ENCODE measurements around the gene CHRM5. TPM values are rescaled to one million over a fixed set of nuclear protein-coding genes. Genes with fewer than 3 reads are reported as not detected.

CHRM5 gene
- not detected for total RNA-seq

DNA sequence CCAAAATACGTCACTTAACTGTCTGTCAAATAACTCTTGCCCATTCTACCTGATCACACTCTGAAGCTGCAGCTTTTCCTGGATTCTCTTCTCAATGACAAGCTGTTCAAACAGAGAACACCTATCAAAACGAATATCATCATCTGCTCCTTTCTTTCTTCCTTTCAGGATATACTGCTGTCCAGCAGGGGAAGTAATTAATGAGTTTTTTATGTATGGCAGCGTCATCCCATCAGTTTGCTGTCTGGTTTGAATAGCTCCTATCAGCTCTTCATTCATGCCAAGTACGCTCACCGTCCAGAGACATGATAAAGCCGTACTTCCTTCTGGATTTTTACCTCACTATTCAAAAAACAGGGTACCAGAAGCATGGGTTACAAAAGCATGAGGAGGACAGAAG, at the start of gene CHRM5:
TSS of gene CHRM5 (plus strand) at position 274 of the 400 bp plus-strand sequence. CDS start 94,221 bp downstream, outside the sequence.
- Histone ChIP-seq H3K4me3 (no peak within 1 kb of the TSS), H3K4me1 (no peaks in the 10 kb centered on the region), H3K27ac (no peak within 1 kb of the TSS), H3K27me3 (no peaks in the 10 kb centered on the region), H3K36me3 (no peaks in the 10 kb centered on the region), H3K9me3 (no peaks in the 10 kb centered on the region)
- TF ChIP-seq POLR2A (IDR thresholded peaks at IDR 0.05) = no peak
- TF ChIP-seq CTCF (IDR thresholded peaks at IDR 0.05) = no peak
- intact Hi-C loops (cut with DNase I; ENCODE audit: low total_unique reads) = no loop called here
- no peak for DNase-seq

DNA sequence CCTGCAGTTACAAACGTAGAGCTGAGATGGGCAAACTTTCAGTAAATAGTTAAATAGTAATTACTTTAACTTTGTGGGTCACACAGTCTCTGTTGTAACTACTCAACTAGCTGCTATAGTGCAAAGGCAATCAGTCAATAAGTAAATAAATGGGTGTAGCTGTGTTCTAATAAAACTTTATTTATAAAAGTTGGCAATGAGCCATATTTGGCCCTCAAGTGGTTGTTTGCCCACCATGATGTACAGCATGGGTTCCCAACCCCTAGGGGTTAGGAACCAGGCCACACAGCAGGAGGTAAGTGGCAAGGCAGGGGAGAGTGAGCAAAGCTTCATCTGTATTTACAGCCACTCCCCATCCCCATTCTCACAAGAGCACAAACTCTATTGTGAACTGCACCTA, 44.9 kb upstream of the CHRM5 start:
- H3K27ac ChIP-seq = no peak overlapping the region
- DNase-seq = no peak
- no peaks in the 10 kb centered on the region for H3K4me1 ChIP-seq
- no peak overlapping the region for H3K4me3 ChIP-seq
- no peak for TF ChIP-seq CTCF (IDR thresholded peaks at IDR 0.05)
- TF ChIP-seq POLR2A (IDR thresholded peaks at IDR 0.05) = no peak
- intact Hi-C loops (cut with DNase I; ENCODE audit: low total_unique reads) = no loop called here
- H3K36me3 ChIP-seq = no peaks in the 10 kb centered on the region
- no peaks in the 10 kb centered on the region for H3K27me3 ChIP-seq
- no peaks in the 10 kb centered on the region for H3K9me3 ChIP-seq

GRCh38 chr15:33926260-33926659, 42.0 kb upstream of the CHRM5 start:
- H3K27me3 ChIP-seq = no peaks in the 10 kb centered on the region
- no peaks in the 10 kb centered on the region for H3K4me1 ChIP-seq
- H3K27ac ChIP-seq = no peak overlapping the region
- intact Hi-C loops (cut with DNase I; ENCODE audit: low total_unique reads) = no loop called here
- no peaks in the 10 kb centered on the region for H3K9me3 ChIP-seq
- TF ChIP-seq POLR2A (IDR thresholded peaks at IDR 0.05) (no peak), CTCF (IDR thresholded peaks at IDR 0.05) (no peak)
- DNase-seq = no peak
- no peaks in the 10 kb centered on the region for H3K36me3 ChIP-seq
- no peak overlapping the region for H3K4me3 ChIP-seq

DNA sequence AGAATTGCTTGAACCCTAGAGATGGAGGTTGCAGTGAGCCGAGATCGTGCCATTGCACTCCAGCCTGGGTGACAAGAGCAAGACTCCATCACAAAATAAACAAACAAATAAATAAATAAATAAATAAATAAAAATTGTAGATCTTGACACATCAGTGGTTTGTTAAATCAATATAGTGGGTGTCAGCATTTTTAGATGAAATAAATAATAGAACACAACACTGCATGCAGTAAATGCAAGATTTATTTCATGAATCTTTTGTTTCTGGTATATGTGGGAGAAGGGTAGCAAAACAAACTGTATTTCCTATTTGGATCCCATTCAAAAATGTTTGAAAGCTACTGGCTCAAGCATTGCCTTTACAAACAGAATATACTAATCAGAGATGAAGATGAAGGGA, 35.6 kb upstream of the CHRM5 start:
- Histone ChIP-seq H3K9me3 (no peaks in the 10 kb centered on the region), H3K4me3 (no peak overlapping the region), H3K4me1 (no peaks in the 10 kb centered on the region), H3K36me3 (no peaks in the 10 kb centered on the region), H3K27me3 (no peaks in the 10 kb centered on the region), H3K27ac (no peak overlapping the region)
- TF ChIP-seq CTCF (IDR thresholded peaks at IDR 0.05) (no peak), POLR2A (IDR thresholded peaks at IDR 0.05) (no peak)
- no peak for DNase-seq
- intact Hi-C loops (cut with DNase I; ENCODE audit: low total_unique reads) = no loop called here

DNA sequence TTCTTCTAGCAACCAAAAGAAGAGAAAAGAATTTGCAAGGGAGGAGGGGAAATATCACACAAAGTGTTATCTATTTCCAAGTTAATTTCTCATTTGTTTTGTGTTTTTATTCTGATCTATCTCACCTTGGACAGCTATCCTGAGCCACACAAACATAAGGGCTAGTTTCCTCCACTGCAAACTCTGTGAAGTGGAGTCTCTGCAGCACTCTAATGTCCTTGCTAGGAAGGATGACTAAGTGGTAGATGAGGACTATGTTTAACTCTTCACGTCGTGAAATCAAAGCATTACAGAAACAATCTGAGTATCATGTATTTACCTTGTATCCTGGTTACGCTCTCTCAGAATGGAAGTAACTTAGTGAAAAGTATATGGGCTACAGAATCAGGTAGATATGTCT, 33.9 kb upstream of the CHRM5 start:
- no peak overlapping the region for H3K4me3 ChIP-seq
- H3K36me3 ChIP-seq = no peaks in the 10 kb centered on the region
- TF ChIP-seq CTCF (IDR thresholded peaks at IDR 0.05) (no peak), POLR2A (IDR thresholded peaks at IDR 0.05) (no peak)
- no peaks in the 10 kb centered on the region for H3K9me3 ChIP-seq
- intact Hi-C loops (cut with DNase I; ENCODE audit: low total_unique reads) = no loop called here
- H3K4me1 ChIP-seq = no peaks in the 10 kb centered on the region
- no peaks in the 10 kb centered on the region for H3K27me3 ChIP-seq
- no peak overlapping the region for H3K27ac ChIP-seq
- DNase-seq = no peak

Data from uterus (tissue), 4 donors.